ENCODE measurements around the gene CEMIP2.

CEMIP2 gene

DNA sequence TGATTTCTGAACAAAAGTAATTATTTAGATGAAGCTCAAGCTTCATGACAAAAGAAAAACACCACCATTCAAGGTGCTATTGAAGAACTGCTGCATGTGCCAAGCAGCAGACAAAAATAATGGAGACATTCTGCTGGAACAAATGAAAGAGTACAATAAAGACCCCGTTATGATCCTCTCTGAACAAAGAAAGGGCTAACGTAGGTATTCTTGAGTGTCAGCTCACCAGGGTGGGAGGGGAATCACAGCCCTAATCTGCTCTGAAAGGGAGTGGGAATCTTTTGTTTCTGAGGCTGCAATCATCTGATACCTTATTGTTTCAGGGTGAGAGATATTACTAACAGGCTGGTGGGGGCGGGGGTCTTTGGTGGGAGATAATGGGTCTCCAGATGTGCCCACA, 15.4 kb downstream of the CEMIP2 start:
- no peak overlapping the region for H2AFZ ChIP-seq (ENCODE audit: insufficient read depth, low read length, poor library complexity)
- no peak overlapping the region for H3K14ac ChIP-seq (ENCODE audit: low read length)
- no peaks in the 10 kb centered on the region for H3K9me3 ChIP-seq (ENCODE audit: insufficient read depth, low read depth, low read length)
- H3K79me2 ChIP-seq (ENCODE audit: control insufficient read depth, insufficient read depth, low read length, poor library complexity) = peaks cover 20% of the 10 kb centered on the region
- peaks cover 2 to 6% of the 10 kb centered on the region in 2 experiments for H3K4me1 ChIP-seq (ENCODE audit: control insufficient read depth in 1 of 2, insufficient read depth in 2 of 2, low read length in 2 of 2)
- no peak overlapping the region for H2AK5ac ChIP-seq (ENCODE audit: low read length)
- DNase-seq = no peak
- no peak overlapping the region for H3K18ac ChIP-seq (ENCODE audit: low read length)
- H4K8ac ChIP-seq (ENCODE audit: low read depth, low read length) = no peak overlapping the region
- H3K27ac ChIP-seq (ENCODE audit: low read depth, low read length) = no peak overlapping the region
- peaks cover 6% of the 10 kb centered on the region for H3K79me1 ChIP-seq (ENCODE audit: low read length)
- H3K9ac ChIP-seq (ENCODE audit: low read length) = no peak overlapping the region
- no CpG with 5 or more reads among the region's 3 CpGs for WGBS (ENCODE audit: extremely low coverage, insufficient coverage, insufficient read length)
- H2BK5ac ChIP-seq (ENCODE audit: low read depth, low read length, poor library complexity) = no peak overlapping the region
- H4K12ac ChIP-seq (ENCODE audit: low read depth, low read length) = no peak overlapping the region
- no peak overlapping the region for H2BK12ac ChIP-seq (ENCODE audit: low read length)
- peaks cover 9 to 12% of the 10 kb centered on the region in 2 experiments for H3K36me3 ChIP-seq (ENCODE audit: control insufficient read depth in 1 of 2, insufficient read depth in 2 of 2, low read length in 2 of 2)
- no peak overlapping the region for H3K4me3 ChIP-seq (ENCODE audit: low read depth, low read length)
- H3K23ac ChIP-seq (ENCODE audit: low read length) = no peak overlapping the region
- no peak overlapping the region for H2BK120ac ChIP-seq (ENCODE audit: insufficient read depth, low read length, poor library complexity)
- H3K27me3 ChIP-seq (ENCODE audit: insufficient read depth, low read length) = no peaks in the 10 kb centered on the region
- H3K4me2 ChIP-seq (ENCODE audit: low read length) = no peak overlapping the region
- H3K4ac ChIP-seq (ENCODE audit: low read depth, low read length) = peak overlapping the region; percentile 55
- no peak overlapping the region for H4K91ac ChIP-seq (ENCODE audit: low read depth, low read length)

GRCh38 chr9:71752352-71752751, 16.0 kb downstream of the CEMIP2 start:
- Histone ChIP-seq H4K8ac (ENCODE audit: low read depth, low read length) (no peak overlapping the region), H4K12ac (ENCODE audit: low read depth, low read length) (no peak overlapping the region), H3K27ac (ENCODE audit: low read depth, low read length) (no peak overlapping the region), H3K79me2 (ENCODE audit: control insufficient read depth, insufficient read depth, low read length, poor library complexity) (peaks cover 20% of the 10 kb centered on the region), H2AK5ac (ENCODE audit: low read length) (no peak overlapping the region), H3K9me3 (ENCODE audit: insufficient read depth, low read depth, low read length) (no peaks in the 10 kb centered on the region), H3K14ac (ENCODE audit: low read length) (no peak overlapping the region), H2BK5ac (ENCODE audit: low read depth, low read length, poor library complexity) (no peak overlapping the region), H3K9ac (ENCODE audit: low read length) (no peak overlapping the region), H3K4me2 (ENCODE audit: low read length) (no peak overlapping the region), H3K23ac (ENCODE audit: low read length) (no peak overlapping the region), H4K91ac (ENCODE audit: low read depth, low read length) (no peak overlapping the region), H3K4ac (ENCODE audit: low read depth, low read length) (peak overlapping the region; percentile 57), H3K27me3 (ENCODE audit: insufficient read depth, low read length) (no peaks in the 10 kb centered on the region), H2AFZ (ENCODE audit: insufficient read depth, low read length, poor library complexity) (no peak overlapping the region), H3K79me1 (ENCODE audit: low read length) (peaks cover 6% of the 10 kb centered on the region), H3K18ac (ENCODE audit: low read length) (no peak overlapping the region), H3K36me3 (ENCODE audit: control insufficient read depth in 1 of 2, insufficient read depth in 2 of 2, low read length in 2 of 2) (peaks cover 9 to 12% of the 10 kb centered on the region in 2 experiments), H3K4me1 (ENCODE audit: control insufficient read depth in 1 of 2, insufficient read depth in 2 of 2, low read length in 2 of 2) (peaks cover 2 to 6% of the 10 kb centered on the region in 2 experiments), H2BK12ac (ENCODE audit: low read length) (no peak overlapping the region), H3K4me3 (ENCODE audit: low read depth, low read length) (no peak overlapping the region), H2BK120ac (ENCODE audit: insufficient read depth, low read length, poor library complexity) (no peak overlapping the region)
- DNase-seq = no peak
- WGBS (ENCODE audit: extremely low coverage, insufficient coverage, insufficient read length) = no CpG with 5 or more reads among the region's 1 CpG

GRCh38 chr9:71748280-71748743, 20.0 kb downstream of the CEMIP2 start:
- no CpG with 5 or more reads among the region's 1 CpG for WGBS (ENCODE audit: extremely low coverage, insufficient coverage, insufficient read length)
- no peak for DNase-seq
- H3K27ac ChIP-seq (ENCODE audit: low read depth, low read length) = no peak overlapping the region

DNA sequence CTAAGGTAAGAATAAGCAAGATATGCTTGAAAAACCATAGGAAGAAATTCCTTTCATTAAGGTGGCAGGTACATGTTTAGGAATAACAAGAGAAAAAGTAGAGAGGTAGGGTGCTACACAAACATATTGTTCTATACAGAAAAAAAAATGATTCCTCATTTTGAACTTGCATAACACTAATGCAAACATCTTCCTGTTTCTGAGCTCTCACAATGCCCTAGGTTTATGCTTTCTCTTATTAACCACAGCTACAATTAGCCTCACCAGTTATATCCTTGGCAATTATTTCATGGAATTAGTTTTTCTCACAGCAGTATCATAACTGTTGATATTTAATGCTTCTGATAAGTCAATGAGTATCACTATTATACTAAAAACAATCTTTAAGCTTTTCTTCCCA, 20.7 kb downstream of the CEMIP2 start:
- no peak for DNase-seq
- Histone ChIP-seq H2BK12ac (ENCODE audit: low read length) (no peak overlapping the region), H3K79me2 (ENCODE audit: control insufficient read depth, insufficient read depth, low read length, poor library complexity) (peaks cover 11% of the 10 kb centered on the region), H3K4ac (ENCODE audit: low read depth, low read length) (no peak overlapping the region), H3K4me2 (ENCODE audit: low read length) (no peak overlapping the region), H3K23ac (ENCODE audit: low read length) (no peak overlapping the region), H2BK120ac (ENCODE audit: insufficient read depth, low read length, poor library complexity) (no peak overlapping the region), H3K9me3 (ENCODE audit: insufficient read depth, low read depth, low read length) (no peaks in the 10 kb centered on the region), H2BK5ac (ENCODE audit: low read depth, low read length, poor library complexity) (no peak overlapping the region), H3K79me1 (ENCODE audit: low read length) (peaks cover 12% of the 10 kb centered on the region), H3K18ac (ENCODE audit: low read length) (no peak overlapping the region), H2AK5ac (ENCODE audit: low read length) (no peak overlapping the region), H2AFZ (ENCODE audit: insufficient read depth, low read length, poor library complexity) (no peak overlapping the region), H3K14ac (ENCODE audit: low read length) (no peak overlapping the region), H3K4me3 (ENCODE audit: low read depth, low read length) (no peak overlapping the region), H4K12ac (ENCODE audit: low read depth, low read length) (no peak overlapping the region), H4K91ac (ENCODE audit: low read depth, low read length) (no peak overlapping the region), H3K36me3 (ENCODE audit: control insufficient read depth in 1 of 2, insufficient read depth in 2 of 2, low read length in 2 of 2) (peaks cover 16 to 26% of the 10 kb centered on the region in 2 experiments), H4K8ac (ENCODE audit: low read depth, low read length) (no peak overlapping the region), H3K27me3 (ENCODE audit: insufficient read depth, low read length) (no peaks in the 10 kb centered on the region), H3K27ac (ENCODE audit: low read depth, low read length) (no peak overlapping the region), H3K9ac (ENCODE audit: low read length) (no peak overlapping the region), H3K4me1 (ENCODE audit: control insufficient read depth in 1 of 2, insufficient read depth in 2 of 2, low read length in 2 of 2) (peaks cover 12 to 15% of the 10 kb centered on the region in 2 experiments)

More at GRCh38 chr9:71748280-71748743, 20.0 kb downstream of the CEMIP2 start:
- Histone ChIP-seq H3K4me1 (ENCODE audit: control insufficient read depth in 1 of 2, insufficient read depth in 2 of 2, low read length in 2 of 2) (peaks cover 12% of the 10 kb centered on the region in 2 experiments), H3K4me2 (ENCODE audit: low read length) (no peak overlapping the region), H3K9ac (ENCODE audit: low read length) (no peak overlapping the region), H3K27me3 (ENCODE audit: insufficient read depth, low read length) (no peaks in the 10 kb centered on the region), H3K18ac (ENCODE audit: low read length) (no peak overlapping the region), H2AK5ac (ENCODE audit: low read length) (no peak overlapping the region), H4K12ac (ENCODE audit: low read depth, low read length) (no peak overlapping the region), H3K23ac (ENCODE audit: low read length) (no peak overlapping the region), H4K8ac (ENCODE audit: low read depth, low read length) (no peak overlapping the region), H2BK12ac (ENCODE audit: low read length) (no peak overlapping the region), H4K91ac (ENCODE audit: low read depth, low read length) (no peak overlapping the region), H3K14ac (ENCODE audit: low read length) (no peak overlapping the region), H3K4me3 (ENCODE audit: low read depth, low read length) (no peak overlapping the region), H3K9me3 (ENCODE audit: insufficient read depth, low read depth, low read length) (no peaks in the 10 kb centered on the region), H3K79me2 (ENCODE audit: control insufficient read depth, insufficient read depth, low read length, poor library complexity) (peaks cover 15% of the 10 kb centered on the region), H3K4ac (ENCODE audit: low read depth, low read length) (no peak overlapping the region), H3K36me3 (ENCODE audit: control insufficient read depth in 1 of 2, insufficient read depth in 2 of 2, low read length in 2 of 2) (peaks cover 16 to 26% of the 10 kb centered on the region in 2 experiments), H2BK120ac (ENCODE audit: insufficient read depth, low read length, poor library complexity) (no peak overlapping the region), H2BK5ac (ENCODE audit: low read depth, low read length, poor library complexity) (no peak overlapping the region), H2AFZ (ENCODE audit: insufficient read depth, low read length, poor library complexity) (no peak overlapping the region), H3K79me1 (ENCODE audit: low read length) (peaks cover 11% of the 10 kb centered on the region)

Measured in trophoblast cell (in vitro differentiated cells and primary cell).